Sigmoid colon (tissue), 4 donors: Measurements from ENCODE around the gene MRPL51.

ENCODE experiments used
- CTCF ChIP-seq, 4 experiments: fragments of 450-650 bp in 3 of 4; fragments of 200-600 bp in 1 of 4; IDR thresholded peaks; one replicate each; pipeline ENCODE4 v1.5.1; 2016 to 2019; ENCODE audit warnings: antibody characterized with exemption in 4 of 4, mild to moderate bottlenecking in 3 of 4, moderate library complexity in 2 of 4
- EP300 ChIP-seq, 4 donors: sonication (generic); formaldehyde crosslinking; IDR thresholded peaks; one replicate each; pipeline ENCODE4 v1.6.1; 2017; ENCODE audit warnings: antibody characterized with exemption in 4 of 4
- POLR2A ChIP-seq, 2 donors: fragments of 450-650 bp; IDR thresholded peaks; one replicate each; pipeline ENCODE4 v1.6.1; 2016; ENCODE audit warnings: antibody characterized with exemption in 2 of 2, mild to moderate bottlenecking in 2 of 2, moderate library complexity in 2 of 2
- POLR2AphosphoS5 ChIP-seq, 4 donors: sonication (generic); formaldehyde crosslinking; IDR thresholded peaks; one replicate each; pipeline ENCODE4 v1.6.1; 2017; ENCODE audit warnings: antibody characterized with exemption in 4 of 4

GRCh38 chr12:6534695-6534944 is 41.6 kb upstream of the MRPL51 start:
- no peak for TF ChIP-seq CTCF (IDR thresholded peaks at IDR 0.05)
- no peak for TF ChIP-seq POLR2A (IDR thresholded peaks at IDR 0.05)
- no peak for TF ChIP-seq POLR2AphosphoS5 (IDR thresholded peaks at IDR 0.05)
- no peak for TF ChIP-seq EP300 (IDR thresholded peaks at IDR 0.05)
